GM12865 (cell line): Measurements from ENCODE around the gene TCF23.
A peak's percentile ranks its signal among the peaks of the same experiment; 100 is the strongest.
"Not testable (repeated sequence)": the region's sequence is repeated elsewhere in the genome, so short reads cannot be mapped to it uniquely, and the experiment has no call there.

Experiments
- DNase-seq: peaks from one replicate; pipeline ENCODE4 v3.0.0; 2010; ENCODE audit warnings: low read depth
- H3K4me3 ChIP-seq: 2 replicates; pipeline ENCODE4 v1.5.1; 2011; ENCODE audit warnings: mild to moderate bottlenecking, low read depth, low read length, control low read depth
- CTCF ChIP-seq: IDR thresholded peaks from 2 replicates; pipeline ENCODE4 v1.5.1; 2011; ENCODE audit warnings: low read length, control low read depth, low read depth, inconsistent platforms; ENCODE audit not compliant: insufficient read depth; ENCODE audit errors: missing control alignments

TCF23 gene

GRCh38 chr2:27185331-27186026 lies 36.7 kb downstream of the TCF23 start:
- DNase-seq: no peak
- H3K4me3 ChIP-seq: no peak overlapping the region
- TF ChIP-seq CTCF: no peak

GRCh38 chr2:27186613-27187345 lies 38.0 kb downstream of the TCF23 start:
- no peak for TF ChIP-seq CTCF
- H3K4me3 ChIP-seq: no peak overlapping the region
- DNase-seq: no peak

GRCh38 chr2:27189989-27190388 lies 41.2 kb downstream of the TCF23 start:
- TF ChIP-seq CTCF: no peak
- no peak overlapping the region for H3K4me3 ChIP-seq
- DNase-seq: no peak

GRCh38 chr2:27191070-27191829 lies 42.4 kb downstream of the TCF23 start:
- peak; percentile 71 for TF ChIP-seq CTCF
- DNase-seq: peak; percentile 79
- H3K4me3 ChIP-seq: no peak overlapping the region

- no peak for DNase-seq
- TF ChIP-seq CTCF: no peak
- H3K4me3 ChIP-seq: no peak overlapping the region
Observed at GRCh38 chr2:27194538-27195354, 45.9 kb downstream of the TCF23 start.

- not testable (repeated sequence) for H3K4me3 ChIP-seq
Observed at GRCh38 chr2:27195799-27196198, 47.0 kb downstream of the TCF23 start.

GRCh38 chr2:27198068-27198467 lies 49.3 kb downstream of the TCF23 start:
- not testable (repeated sequence) for H3K4me3 ChIP-seq, DNase-seq

More at GRCh38 chr2:27195799-27196198, 47.0 kb downstream of the TCF23 start:
- not testable (repeated sequence) for DNase-seq
